ENCODE data around the gene ZMYND8.
"Not testable (repeated sequence)": the region's sequence is repeated elsewhere in the genome, so short reads cannot be mapped to it uniquely, and the experiment has no call there.

Gene ZMYND8

GRCh38 chr20:47284373-47284772 lies 72.1 kb downstream of the ZMYND8 start:
- DNase-seq, result no peak

- DNase-seq, result no peak
Measured at GRCh38 chr20:47283411-47283810, 73.1 kb downstream of the ZMYND8 start.

- DNase-seq, result no peak
Measured at GRCh38 chr20:47282864-47283263, 73.6 kb downstream of the ZMYND8 start.

- no peak for DNase-seq
Measured at GRCh38 chr20:47281376-47281775, 75.1 kb downstream of the ZMYND8 start.

GRCh38 chr20:47280668-47281067 lies 75.8 kb downstream of the ZMYND8 start:
- no peak for DNase-seq

GRCh38 chr20:47280228-47280627 lies 76.3 kb downstream of the ZMYND8 start:
- DNase-seq, result no peak

- DNase-seq, result no peak
Measured at GRCh38 chr20:47278907-47279348, 77.6 kb downstream of the ZMYND8 start.

- DNase-seq, result not testable (repeated sequence)
Measured at GRCh38 chr20:47277535-47277872, 79.0 kb downstream of the ZMYND8 start.

- DNase-seq, result no peak
Measured at GRCh38 chr20:47276851-47277534, 79.5 kb downstream of the ZMYND8 start.

- DNase-seq, result no peak
Measured at GRCh38 chr20:47276251-47276650, 80.2 kb downstream of the ZMYND8 start.

- DNase-seq, result no peak
Measured at GRCh38 chr20:47275548-47275947, 81.0 kb downstream of the ZMYND8 start.

GRCh38 chr20:47274401-47275108 lies 81.9 kb downstream of the ZMYND8 start:
- no peak for DNase-seq

- no peak for DNase-seq
Measured at GRCh38 chr20:47273591-47274235, 82.8 kb downstream of the ZMYND8 start.

- DNase-seq, result peak; percentile 63 to 76
Measured at GRCh38 chr20:47272893-47273590, 83.5 kb downstream of the ZMYND8 start.

- DNase-seq, result no peak
Measured at GRCh38 chr20:47271046-47271615, 85.4 kb downstream of the ZMYND8 start.

- no peak for DNase-seq
Measured at GRCh38 chr20:47269309-47270165, 87.0 kb downstream of the ZMYND8 start.

- no peak for DNase-seq
Measured at GRCh38 chr20:47267621-47268020, 88.9 kb downstream of the ZMYND8 start.

- DNase-seq, result no peak
Measured at GRCh38 chr20:47266847-47267515, 89.5 kb downstream of the ZMYND8 start.

- DNase-seq, result no peak
Measured at GRCh38 chr20:47265984-47266383, 90.5 kb downstream of the ZMYND8 start.

GRCh38 chr20:47265214-47265613 lies 91.3 kb downstream of the ZMYND8 start:
- DNase-seq, result no peak

- not testable (repeated sequence) for DNase-seq
Measured at GRCh38 chr20:47264137-47264769, 92.2 kb downstream of the ZMYND8 start.

All from NCI-H526 (cell line).